Measurements from ENCODE around the gene PPP4R4.
"Not testable (repeated sequence)": the region's sequence is repeated elsewhere in the genome, so short reads cannot be mapped to it uniquely, and the experiment has no call there.

PPP4R4 gene

DNA sequence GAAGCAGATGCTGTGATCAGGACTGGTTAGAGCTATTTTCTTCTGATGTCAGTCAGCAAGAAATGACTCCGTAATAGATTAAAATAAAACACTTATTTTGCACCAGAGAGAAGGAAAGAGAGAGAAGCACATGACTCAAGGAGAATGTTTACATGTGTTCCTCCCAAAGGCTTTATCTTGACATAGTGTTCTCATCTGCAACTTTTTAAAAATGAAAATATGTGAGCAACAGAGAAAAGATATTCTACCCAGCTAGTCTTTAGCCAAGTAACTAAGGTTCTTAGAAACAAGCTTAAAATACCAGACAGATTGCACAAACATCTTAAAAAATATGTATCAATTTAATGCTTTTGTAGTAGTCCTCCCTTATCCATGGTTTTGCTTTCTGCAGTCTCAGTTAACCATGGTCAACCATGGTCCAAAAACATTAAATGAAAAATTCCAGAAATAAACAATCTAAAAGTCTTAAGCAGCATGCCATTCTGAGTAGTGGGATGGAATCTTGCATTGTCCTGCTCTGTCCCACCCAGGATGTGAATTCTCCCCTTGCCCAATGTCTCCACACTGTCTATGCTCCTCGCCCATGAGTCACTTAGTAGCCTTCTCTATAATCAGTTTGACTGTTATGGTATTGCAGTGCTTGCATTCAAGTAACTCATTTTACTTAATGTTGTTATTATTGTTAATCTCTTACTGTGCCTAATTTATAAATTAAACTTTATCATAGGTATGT, 109.0 kb downstream of the PPP4R4 start:
- no peak for DNase-seq

DNA sequence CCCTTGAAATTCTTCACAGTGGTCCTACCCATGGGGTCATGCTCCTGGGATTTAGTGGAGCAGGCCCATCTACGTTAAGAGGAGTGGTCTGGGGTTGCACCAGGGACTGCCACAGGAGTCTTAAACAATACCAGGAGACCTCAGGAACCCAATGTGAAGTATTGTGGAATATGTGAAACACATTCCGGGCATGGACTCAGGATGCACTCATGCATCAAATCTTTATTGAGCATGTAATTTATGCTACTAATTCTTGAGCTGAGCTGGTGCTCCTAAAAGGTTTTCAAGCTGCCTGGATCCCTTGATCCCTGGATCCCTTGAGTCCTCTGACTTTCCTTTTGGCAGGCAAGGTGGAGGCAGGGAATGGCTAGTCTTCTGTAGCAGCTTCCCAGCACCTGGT, 110.1 kb downstream of the PPP4R4 start:
- no peak for DNase-seq

DNA sequence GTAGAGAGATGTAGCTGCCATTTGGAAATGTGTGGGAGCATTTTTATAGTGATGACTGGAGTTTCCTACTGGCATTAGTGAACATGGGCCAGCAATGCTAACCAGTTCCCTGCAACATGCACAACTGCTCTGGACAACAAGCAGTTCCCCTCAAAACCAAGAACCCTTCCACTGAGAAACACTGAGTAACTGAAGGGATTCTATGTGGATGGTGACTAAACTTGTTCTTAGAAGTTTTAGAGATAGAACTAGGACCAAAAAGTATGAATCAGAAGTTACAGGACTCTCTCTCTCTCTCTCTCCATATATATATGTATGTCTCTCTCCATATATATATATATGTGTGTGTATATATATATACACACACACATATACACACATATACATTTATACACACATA, 111.0 kb downstream of the PPP4R4 start:
- no peak for DNase-seq

DNA sequence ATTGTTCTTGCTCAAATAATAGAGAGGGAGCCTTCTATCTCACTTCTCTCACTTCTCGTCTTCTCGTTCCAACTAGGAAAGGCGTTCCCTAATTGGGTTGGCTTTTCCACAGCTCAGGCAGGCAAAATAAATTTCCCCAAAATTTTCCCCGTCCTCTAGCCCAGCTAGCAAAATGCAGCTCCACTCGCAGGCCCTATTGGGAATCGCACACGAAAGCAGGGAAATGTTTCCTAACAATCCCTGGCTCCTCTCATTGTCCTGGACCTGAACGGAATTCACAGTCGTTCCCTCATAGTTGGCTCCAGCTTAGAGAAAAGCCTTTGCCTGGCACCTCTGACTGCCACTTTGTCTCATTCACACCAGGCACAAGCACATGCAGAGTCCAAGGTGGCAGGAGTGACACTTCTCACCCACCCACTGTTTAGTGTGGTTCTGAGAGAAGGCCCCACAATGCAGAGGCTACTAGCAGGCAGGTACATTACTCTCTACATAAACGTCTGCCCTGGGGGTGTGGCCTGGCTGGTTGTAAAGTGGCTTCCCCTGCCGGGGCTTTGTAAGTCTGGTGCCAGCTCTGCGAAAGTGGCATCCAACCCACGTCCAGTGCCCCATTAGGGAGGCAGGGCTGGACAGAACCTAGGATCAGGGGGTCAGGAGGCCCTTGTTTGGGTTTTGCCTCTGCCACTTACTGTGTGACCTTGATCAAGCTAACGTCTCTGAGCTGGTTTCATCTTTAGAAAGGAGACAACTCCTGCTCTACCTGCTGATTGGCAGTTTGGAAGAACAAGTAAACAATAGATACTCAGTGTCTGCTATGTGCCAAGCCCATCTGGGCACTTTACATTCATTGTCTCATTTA, 114.7 kb downstream of the PPP4R4 start:
- DNase-seq: no peak

DNA sequence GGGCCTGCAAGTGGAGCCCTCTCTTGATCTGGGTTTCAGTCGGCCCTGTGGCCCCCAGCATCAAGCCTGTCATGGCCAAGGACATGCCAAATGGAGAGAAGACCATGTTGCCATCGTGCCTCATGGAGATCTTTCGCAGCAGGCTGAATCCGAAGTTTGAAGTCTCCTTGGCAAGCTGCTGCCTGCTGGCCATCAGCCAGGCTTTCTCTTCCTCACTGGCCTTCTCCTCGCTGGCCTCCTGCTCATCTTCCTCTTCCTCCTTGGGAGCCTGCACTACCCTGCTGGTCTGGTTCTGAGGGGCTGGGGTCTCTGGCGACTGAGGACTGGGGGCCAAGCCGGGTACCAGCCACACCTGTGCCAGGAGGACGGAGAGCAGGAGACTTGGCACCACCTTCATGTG, 116.1 kb downstream of the PPP4R4 start:
- no peak for DNase-seq

DNA sequence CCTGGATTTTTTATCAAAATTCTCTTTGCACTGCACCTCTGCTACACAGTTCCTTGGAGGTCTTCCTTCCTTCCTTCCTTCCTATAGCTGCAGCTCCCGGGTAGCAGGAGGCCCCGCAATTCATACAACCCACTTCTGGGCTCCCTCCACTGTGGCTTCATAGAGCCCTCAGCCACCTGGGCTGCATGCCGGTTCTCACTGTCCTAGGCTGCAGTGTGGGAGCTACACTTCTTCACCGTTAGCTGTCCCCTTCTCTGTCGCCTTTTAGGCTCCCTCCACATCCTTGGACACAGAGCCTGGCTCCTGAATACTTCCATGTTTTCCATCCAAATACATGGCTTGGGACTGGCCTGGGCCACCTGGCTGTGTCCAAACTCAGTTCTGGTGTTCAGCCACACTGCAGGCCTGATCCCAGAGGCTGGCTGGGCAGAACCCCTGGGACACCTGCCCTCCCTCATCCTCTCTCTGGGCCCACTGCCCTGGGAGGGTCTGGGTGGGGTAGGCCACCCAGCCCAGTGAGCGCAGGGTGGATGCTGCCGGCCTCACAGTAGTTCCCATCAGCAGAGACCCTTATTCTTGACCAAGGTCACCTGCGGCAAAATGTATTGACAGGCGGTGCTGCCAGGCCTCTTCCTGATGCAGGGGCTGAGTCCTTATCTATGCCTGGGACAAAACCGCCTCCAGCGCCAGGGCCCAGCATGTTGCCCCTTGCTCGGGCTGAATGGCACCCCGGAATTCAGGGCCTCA, 117.2 kb downstream of the PPP4R4 start:
- no peak for DNase-seq

DNA sequence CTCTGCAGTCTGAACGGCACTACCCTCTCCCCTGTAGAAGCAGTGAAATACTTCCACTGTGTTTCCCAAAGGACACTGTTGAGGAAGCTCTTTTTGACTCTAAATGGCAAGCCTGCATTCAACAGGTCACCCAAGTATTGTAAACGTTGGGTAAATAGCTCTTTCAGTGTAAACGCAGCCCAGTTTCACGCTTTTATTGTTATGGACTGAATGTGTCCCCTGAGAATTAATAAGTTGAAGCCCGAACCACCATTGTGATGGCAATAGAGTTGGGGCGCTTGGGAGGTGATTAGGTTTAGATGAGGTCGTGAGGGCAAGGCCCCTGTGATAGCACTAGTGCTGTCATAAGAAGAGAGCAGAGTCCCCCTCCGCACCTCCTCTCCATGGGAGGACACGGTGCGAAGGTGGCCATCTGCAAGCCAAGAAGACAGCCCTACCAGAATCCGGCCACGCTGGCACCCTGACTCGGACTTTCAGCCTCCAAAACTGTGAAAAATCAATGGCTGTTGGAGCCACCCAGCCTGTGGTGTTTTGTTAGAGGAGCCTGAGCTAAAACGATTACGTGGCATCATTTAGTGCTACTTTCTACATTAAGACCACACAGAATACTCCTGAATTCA, 117.9 kb downstream of the PPP4R4 start:
- no peak for DNase-seq

DNA sequence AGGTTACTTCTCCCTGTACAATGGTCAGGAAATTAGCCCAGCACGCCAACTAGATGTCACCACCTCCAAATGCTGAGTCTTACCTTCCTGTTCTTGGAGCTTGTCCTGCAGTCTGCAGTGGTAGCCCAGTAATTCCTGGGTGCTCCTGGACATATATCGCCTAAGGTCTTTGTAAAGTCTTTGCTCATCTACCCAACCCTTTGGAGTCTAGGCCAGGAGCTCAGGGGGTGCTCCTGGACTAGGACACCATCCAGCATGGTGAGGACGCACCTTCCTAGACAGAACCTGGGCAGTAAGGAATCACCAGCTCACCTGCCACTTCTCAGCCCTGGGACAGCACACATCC, 118.4 kb downstream of the PPP4R4 start:
- DNase-seq: no peak

DNA sequence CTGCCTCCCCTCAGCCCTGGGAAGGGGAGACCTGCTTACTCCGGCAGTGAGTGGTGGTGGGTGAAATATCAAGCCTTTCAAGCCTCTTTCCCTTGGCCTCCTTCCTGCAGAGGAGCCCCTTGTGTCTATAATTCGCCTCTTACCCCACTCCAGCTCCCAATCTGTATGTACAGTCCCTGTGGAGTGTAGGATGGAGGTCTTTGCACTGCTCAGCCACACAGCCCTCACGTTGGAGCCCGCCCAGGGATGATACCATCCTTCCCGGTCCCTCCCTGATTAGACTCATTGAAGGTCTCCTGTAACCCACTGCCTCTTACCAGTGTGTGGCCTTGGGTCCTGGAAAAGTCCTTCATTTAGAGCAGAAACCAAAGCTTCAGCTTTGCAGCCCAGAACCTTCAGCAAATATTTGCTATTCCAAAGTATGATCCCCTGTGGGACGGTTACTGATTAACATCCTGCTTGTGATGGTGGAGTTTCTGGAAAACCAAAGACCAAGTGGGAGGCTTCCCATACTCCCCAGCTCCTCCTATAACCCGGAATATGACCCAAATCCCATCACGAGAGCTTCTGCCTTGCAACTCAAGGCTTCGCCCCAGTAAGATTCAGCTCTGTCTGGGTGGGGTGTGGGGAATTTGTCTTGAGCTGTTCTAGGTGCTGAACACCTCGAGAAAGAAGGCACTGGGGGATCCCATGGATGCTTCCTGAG, 118.9 kb downstream of the PPP4R4 start, which contains the start of gene SERPINA10:
Gene SERPINA10 (minus strand): TSS at position 397 of the 706 bp plus-strand sequence. CDS start 2,675 bp downstream, outside the sequence.
- no peak for DNase-seq

DNA sequence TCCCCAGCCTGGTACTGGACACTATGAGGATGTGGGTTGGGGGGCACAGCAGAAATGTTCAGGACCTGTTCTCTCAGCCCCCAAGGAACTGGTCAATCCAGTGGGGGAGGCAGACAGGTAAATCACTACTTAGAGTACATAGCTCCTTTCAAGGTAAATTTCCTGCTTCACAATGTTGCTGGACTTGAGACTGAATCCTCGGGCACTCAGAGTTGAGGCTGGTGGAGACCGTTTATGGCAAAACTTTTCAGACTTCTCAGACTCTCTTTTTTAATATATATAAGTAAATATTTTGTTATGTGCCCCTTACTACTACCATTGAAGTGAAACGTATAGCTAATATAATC, 119.4 kb downstream of the PPP4R4 start:
- no peak for DNase-seq

DNA sequence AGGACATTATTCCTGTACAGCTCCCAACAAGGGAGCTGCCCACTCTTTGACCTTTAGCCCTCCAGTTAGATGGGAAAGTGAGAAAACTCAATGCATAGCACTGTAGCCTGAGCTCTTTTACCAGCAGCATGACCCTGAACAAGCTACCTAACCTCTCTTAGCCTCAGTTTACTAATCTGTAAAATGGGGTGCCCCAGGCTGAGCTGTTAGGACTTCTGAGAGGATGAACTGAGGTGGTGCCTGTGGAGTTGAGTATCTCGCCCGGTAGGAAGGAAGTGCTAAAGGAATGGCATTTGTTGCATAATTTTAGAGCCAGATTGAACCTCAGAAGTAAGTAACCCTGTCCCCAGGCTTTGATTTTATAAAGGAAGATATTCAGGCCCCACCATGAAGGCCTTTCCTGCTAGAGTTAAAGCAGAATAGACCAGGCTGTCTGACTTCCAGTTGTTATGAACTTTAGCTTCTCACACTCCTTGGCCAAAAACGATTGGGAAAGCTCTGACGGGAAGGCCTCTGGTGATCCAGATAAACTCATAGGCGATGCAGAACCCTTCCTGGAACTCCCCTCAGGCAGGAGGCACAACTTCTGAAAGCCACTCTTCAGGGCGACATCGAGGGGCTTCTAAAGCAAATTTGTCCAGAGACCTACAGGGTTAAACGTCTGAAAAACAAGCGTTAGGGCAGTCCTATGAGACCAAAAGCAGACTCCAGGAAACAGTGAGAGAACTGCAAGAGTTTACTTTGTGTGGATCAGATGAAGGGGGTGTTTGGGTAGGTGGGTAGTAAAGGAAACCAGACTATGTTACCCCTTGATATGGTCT, 121.4 kb downstream of the PPP4R4 start:
- DNase-seq: no peak

DNA sequence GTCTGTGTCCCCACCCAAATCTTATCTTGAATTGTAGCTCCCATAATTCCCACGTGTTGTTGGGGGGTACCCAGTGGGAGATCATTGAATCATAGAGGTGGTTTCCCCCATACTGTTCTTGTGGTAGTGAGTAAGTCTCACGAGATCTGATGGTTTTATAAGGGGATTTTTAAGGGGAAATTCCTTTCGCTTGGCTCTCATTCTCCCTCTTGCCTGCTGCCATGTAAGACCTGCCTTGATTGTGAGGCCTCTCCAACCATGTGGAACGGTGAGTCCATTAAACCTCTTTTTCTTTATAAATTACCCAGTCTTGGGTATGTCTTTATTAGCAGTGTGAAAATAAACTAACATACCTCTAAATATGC, 122.0 kb downstream of the PPP4R4 start:
- DNase-seq: not testable (repeated sequence)

DNA sequence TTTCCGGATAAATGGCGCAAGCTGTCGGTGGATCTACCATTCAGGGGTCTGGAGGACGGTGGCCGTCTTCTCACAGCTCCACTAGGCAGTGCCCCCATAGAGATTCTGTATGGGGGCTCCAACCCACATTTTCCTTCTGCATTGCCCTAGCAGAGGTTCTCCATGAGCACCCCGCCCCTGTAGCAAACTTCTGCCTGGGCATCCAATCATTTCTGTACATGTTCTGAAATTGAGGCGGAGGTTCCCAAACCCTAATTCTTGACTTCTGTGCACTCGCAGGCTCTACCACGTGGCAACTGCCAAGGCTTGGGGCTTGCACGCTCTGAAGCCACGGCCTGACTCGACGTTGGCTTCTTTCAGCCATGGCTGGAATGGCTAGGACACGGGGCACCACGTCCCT, 124.0 kb downstream of the PPP4R4 start:
- no peak for DNase-seq

DNA sequence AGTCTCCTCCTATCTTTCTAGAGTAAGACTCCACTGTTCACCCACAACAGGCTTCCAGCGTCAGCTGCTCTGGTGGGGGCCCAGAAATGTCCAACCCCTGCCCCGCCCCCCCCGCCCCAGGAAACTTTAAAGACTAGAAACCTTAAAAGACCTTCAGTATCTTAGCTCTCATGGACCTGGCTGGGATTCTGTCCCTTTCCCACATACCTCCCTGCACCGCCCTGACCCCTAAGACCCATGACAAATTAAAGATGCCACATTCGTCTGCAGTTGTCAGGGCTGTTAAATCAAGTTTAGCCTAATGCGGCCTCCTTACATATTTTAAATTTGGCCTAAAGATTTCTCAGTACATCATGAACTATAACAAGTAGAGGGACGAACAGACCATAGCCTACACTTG, 129.0 kb downstream of the PPP4R4 start:
- no peak for DNase-seq

DNA sequence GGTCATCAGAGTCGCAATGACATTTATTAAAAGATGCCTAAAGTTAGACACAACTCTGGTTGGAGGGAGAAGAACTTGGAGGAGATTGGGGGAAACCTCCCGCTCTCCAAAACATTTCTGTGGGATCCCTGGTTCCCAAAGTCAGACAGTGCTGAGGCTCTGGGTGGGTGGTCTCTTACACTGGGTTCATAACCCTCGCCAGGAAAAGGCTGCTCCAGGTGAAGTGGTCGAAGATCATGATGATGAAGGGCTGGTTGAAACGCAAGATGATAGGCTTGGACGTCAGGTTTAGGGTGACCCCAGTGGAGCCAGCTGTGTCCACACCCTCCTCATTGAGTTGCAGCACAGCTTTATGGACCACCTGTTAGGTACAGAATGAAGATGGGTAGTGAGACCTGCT, 130.1 kb downstream of the PPP4R4 start:
- DNase-seq: no peak

DNA sequence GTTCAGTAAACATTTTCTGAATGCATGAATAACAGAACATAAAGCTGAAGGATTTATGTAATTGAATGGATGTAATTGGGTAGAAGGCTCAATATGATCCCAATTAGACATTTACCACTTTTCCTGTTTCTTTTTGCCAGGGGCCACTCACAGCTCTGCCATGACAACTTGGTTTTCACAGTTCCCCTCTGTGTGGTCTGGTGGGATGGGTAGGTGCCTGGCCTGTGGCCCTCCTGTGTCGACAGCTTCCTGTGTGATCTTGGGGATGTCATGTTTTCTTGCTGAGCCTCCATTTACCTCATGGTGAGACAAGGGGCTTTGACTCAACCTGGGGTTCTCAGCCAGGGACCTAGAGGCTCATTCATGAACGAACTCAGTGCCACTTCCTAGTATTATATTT, 131.5 kb downstream of the PPP4R4 start:
- DNase-seq: no peak

DNA sequence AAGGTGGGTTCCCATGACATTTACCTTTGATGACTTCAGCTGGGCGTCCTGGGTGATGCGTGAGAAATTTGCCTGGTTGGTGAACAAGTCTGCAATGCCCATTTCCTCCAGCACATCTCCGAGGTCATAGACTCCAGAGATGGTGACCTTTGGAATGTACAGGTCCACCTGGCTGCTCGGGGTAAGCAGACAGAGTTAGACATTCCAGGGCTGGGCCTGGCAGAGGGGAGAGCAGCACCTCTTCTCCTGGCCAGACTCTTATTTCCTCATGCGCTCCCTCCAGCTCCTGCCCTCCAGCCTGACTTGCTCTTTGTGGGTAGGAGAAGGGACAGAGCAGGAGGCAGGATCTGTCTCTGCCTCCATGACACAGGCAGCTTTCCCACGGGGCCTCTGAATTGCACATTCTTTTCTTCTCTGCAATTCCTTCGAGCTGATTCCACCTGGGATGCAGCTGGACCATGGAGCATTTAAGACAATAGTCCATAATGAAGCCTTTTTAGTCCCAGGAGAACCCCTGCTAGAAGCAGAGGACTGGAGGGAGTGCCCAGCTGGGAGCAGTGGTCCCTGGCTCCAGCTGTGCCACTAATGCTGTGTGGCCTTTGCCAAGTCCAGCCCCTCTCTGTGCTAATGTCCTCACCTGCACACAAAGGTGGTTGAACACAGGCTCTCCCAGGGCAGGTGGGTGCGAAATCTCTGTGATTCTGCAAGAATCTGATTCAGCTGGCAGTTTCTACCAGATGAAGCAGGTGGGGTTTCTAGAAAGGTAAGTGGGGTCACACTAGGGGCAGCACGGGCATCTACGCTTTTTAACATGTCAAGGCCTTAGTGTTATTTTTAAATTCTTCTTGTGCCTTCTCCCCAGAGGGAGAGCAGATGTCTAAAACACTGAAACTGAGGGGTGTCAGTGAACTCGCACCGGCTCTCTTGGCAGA, 132.2 kb downstream of the PPP4R4 start:
- no peak for DNase-seq

DNA sequence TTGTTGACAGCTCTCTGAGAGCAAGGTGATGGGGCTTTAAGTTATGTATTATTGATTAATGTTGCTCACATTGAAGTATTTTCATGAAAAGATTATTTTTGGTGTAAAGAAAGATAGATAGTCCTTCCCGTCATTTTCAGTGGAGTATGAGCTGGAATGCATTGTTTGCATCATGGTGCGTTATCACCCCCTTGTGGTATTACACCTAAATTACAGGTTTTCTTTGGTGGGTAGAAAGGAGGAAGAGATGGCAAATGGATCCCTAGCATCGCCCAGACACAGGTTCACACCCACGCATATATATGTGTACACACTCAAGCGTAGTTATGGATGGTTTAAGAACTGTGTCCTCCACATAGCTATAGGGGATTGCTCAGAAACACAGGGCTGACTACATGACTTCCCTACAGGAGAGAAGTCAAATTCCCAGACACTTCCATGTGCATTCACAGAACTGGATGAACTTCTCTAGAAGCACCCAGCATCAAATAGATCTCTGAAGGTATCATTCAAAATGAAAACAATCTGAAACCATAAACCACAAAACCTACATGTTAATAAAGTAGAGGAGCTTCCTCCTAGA, 133.4 kb downstream of the PPP4R4 start:
- no peak for DNase-seq

DNA sequence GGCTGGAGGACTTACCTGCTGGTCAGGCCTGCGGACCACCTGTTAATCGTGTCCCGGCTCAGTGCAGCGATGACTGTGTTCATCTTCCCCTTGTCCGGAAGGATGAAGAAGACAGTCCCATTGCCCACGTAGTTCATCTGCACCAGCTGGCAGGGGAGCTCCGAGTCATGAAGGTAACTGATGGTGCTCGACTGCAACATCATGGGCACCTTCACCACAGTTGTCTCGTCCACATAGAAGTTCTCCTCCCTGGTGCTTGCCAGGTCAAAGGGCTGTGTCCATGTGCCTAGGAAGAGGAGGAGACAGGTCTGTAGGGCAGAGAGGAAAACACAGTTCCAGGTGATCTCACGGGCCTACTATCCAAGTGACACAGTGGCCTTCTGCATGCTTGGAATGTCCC, 135.6 kb downstream of the PPP4R4 start:
- no peak for DNase-seq

DNA sequence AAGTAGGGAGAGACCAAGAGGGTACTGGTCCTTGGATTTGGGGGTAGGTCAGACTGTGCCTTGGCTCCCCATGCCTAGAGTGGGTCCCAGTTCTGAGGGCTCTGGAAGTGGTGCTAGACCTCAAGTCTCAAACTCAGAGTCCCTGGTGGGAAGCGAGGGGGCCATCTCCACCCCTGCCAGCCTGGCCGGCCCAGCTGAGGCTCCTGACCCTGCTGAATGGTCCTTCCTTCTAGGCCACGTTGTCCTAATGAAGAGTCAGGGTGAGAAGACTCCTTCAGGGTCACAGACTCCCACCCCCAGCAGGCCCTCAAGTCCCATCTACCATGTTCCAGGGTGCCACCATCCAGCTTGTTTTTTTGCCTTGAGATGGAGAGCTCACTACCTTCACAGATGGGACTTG, 136.1 kb downstream of the PPP4R4 start:
- no peak for DNase-seq

Data from activated effector memory CD4-positive, alpha-beta T cell treated with Interleukin-2 at 50 U/mL for 16 hours (primary cell).